GM12873 (cell line): ENCODE results near the gene EBF4.

Experiments used
- CTCF ChIP-seq: IDR thresholded peaks from 2 replicates; pipeline ENCODE4 v1.5.1; 2012; ENCODE audit warnings: low read depth, mild to moderate bottlenecking, moderate library complexity, low read length, control low read depth; ENCODE audit not compliant: insufficient read depth; ENCODE audit errors: missing control alignments

Gene EBF4

GRCh38 chr20:2741463-2741862, 48.9 kb downstream of the EBF4 start:
- TF ChIP-seq CTCF = no peak

GRCh38 chr20:2741881-2742280, 49.3 kb downstream of the EBF4 start:
- no peak for TF ChIP-seq CTCF

- no peak for TF ChIP-seq CTCF
Measured at GRCh38 chr20:2742431-2742830, 49.9 kb downstream of the EBF4 start.

GRCh38 chr20:2742934-2743559, 50.5 kb downstream of the EBF4 start:
- TF ChIP-seq CTCF = peak; percentile 94

GRCh38 chr20:2745060-2745910, 52.7 kb downstream of the EBF4 start:
- TF ChIP-seq CTCF = no peak

- TF ChIP-seq CTCF = no peak
Measured at GRCh38 chr20:2745936-2746635, 53.5 kb downstream of the EBF4 start.
